ENCODE measurements around the gene ERG28. TPM values are rescaled to one million over a fixed set of nuclear protein-coding genes. Genes with fewer than 3 reads are reported as not detected.

The ERG28 gene
- polyA plus RNA-seq, 2 of the 4 experiments (the other 2 are of a cell fraction): 18.8 to 23.4 TPM

GRCh38 chr14:75614179-75614578, 46.5 kb downstream of the ERG28 start:
- POLR2A ChIA-PET: no interaction called here

GRCh38 chr14:75612157-75612556, 48.5 kb downstream of the ERG28 start:
- POLR2A ChIA-PET: no interaction called here
- Histone ChIP-seq H3K4me3 (no peak overlapping the region), H3K4me2 (no peak overlapping the region), H3K4me1 (no peaks in the 10 kb centered on the region), H3K9me3 (peaks cover 25% of the 10 kb centered on the region), H3K27ac (no peak overlapping the region)
- ATAC-seq (no peak), FAIRE-seq (no peak), DNase-seq (ENCODE audit: low read depth in 1 of 2, low spot score in 1 of 2) (no peak)
- CTCF ChIA-PET: interaction anchor here (1.3 to 2.0 kb wide), 2 partner anchors 42 to 51 kb away, joined by 3 to 11 read pairs; no protein-coding TSS in a partner anchor
- 75% methylated on average over 4 of the region's 4 CpGs for WGBS (ENCODE audit: missing lambda C conversion rate)
- TF ChIP-seq CEBPB (IDR thresholded peaks at IDR 0.05) (no peak), MAZ (IDR thresholded peaks at IDR 0.05; ENCODE audit: borderline replicate concordance, low read depth, low read length) (no peak), ZFP36 (IDR thresholded peaks at IDR 0.05; ENCODE audit: borderline replicate concordance, partially characterized antibody) (no peak), KDM5A (IDR thresholded peaks at IDR 0.05) (no peak), HOXB13 (CRISPR knock-in tag; IDR thresholded peaks at IDR 0.05; ENCODE audit: low read depth) (no peak), FOXS1 (CRISPR knock-in tag; IDR thresholded peaks at IDR 0.05) (no peak), ZC3H11A (IDR thresholded peaks at IDR 0.05) (no peak), EHMT2 (IDR thresholded peaks at IDR 0.05; ENCODE audit: low read depth) (no peak), SREBF2 (IDR thresholded peaks at IDR 0.05) (no peak), REST (IDR thresholded peaks at IDR 0.05) (no peak)

More at GRCh38 chr14:75614179-75614578, 46.5 kb downstream of the ERG28 start:
- DNase-seq (ENCODE audit: low read depth in 1 of 2, low spot score in 1 of 2) (no peak), ATAC-seq (no peak), FAIRE-seq (no peak)
- TF ChIP-seq GATA3 (IDR thresholded peaks at IDR 0.05; ENCODE audit: borderline replicate concordance): no peak
- TF ChIP-seq NPAS2 (CRISPR knock-in tag; IDR thresholded peaks at IDR 0.05; ENCODE audit: borderline replicate concordance): no peak
- TF ChIP-seq NFE2L2 (conservative IDR thresholded peaks at IDR 0.05; ENCODE audit: low read length): no peak
- no peak for TF ChIP-seq FOSB (CRISPR knock-in tag; IDR thresholded peaks at IDR 0.05)
- TF ChIP-seq SREBF2 (IDR thresholded peaks at IDR 0.05): no peak
- TF ChIP-seq ZC3H11A (IDR thresholded peaks at IDR 0.05): no peak
- no peak for TF ChIP-seq RFX5 (IDR thresholded peaks at IDR 0.05)
- no peak for TF ChIP-seq KDM1A (IDR thresholded peaks at IDR 0.05; ENCODE audit: low read depth)
- TF ChIP-seq BHLHE40 (IDR thresholded peaks at IDR 0.05; ENCODE audit: low read depth, low read length): no peak
- TF ChIP-seq NR3C1 (IDR thresholded peaks at IDR 0.05): no peak
- no peak for TF ChIP-seq ELK1 (IDR thresholded peaks at IDR 0.05; ENCODE audit: low read depth, low read length)
- no peak for TF ChIP-seq CEBPB (IDR thresholded peaks at IDR 0.05)
- no peak for TF ChIP-seq CHD2 (IDR thresholded peaks at IDR 0.05; ENCODE audit: low read length, partially characterized antibody)
- no peak for TF ChIP-seq RAD21 (conservative IDR thresholded peaks at IDR 0.05 in 1 of 2, IDR thresholded peaks at IDR 0.05 in 1 of 2)
- TF ChIP-seq HES2 (IDR thresholded peaks at IDR 0.05): no peak
- CTCF ChIA-PET: interaction anchor here (1.2 kb wide), 1 partner anchor 8 kb away, joined by 3 read pairs; no protein-coding TSS in a partner anchor
- Histone ChIP-seq H3K4me2 (no peak overlapping the region), H3K9me3 (peaks cover 8% of the 10 kb centered on the region), H3K4me3 (no peak overlapping the region), H3K4me1 (no peaks in the 10 kb centered on the region), H3K27ac (no peak overlapping the region)
- 46% methylated on average over 4 of the region's 4 CpGs for WGBS (ENCODE audit: missing lambda C conversion rate)
